Activated T-cell treated with anti-CD3 and anti-CD28 coated beads for 24 hours (primary cell): ENCODE results near the gene ANKFY1.
"Not testable (repeated sequence)": the region's sequence is repeated elsewhere in the genome, so short reads cannot be mapped to it uniquely, and the experiment has no call there.

Source experiments
- DNase-seq: peaks from one replicate; pipeline ENCODE4 v3.0.0-alpha.2; 2020; ENCODE audit warnings: low read depth

The ANKFY1 gene

GRCh38 chr17:4215882-4216570 is 47.8 kb downstream of the ANKFY1 start:
- no peak for DNase-seq

GRCh38 chr17:4214157-4214556 is 49.6 kb downstream of the ANKFY1 start:
- no peak for DNase-seq

- DNase-seq: no peak
Measured at GRCh38 chr17:4209611-4210010, 54.2 kb downstream of the ANKFY1 start.

- DNase-seq: no peak
Measured at GRCh38 chr17:4208238-4208637, 55.5 kb downstream of the ANKFY1 start.

- no peak for DNase-seq
Measured at GRCh38 chr17:4206962-4207361, 56.8 kb downstream of the ANKFY1 start.

- no peak for DNase-seq
Measured at GRCh38 chr17:4205917-4206316, 57.9 kb downstream of the ANKFY1 start.

GRCh38 chr17:4204710-4205173 is 59.0 kb downstream of the ANKFY1 start:
- DNase-seq: no peak

GRCh38 chr17:4204190-4204589 is 59.6 kb downstream of the ANKFY1 start:
- no peak for DNase-seq

GRCh38 chr17:4201226-4201625 is 62.6 kb downstream of the ANKFY1 start:
- DNase-seq: no peak

- DNase-seq: peak; percentile 26
Measured at GRCh38 chr17:4199818-4200402, 63.9 kb downstream of the ANKFY1 start.

- DNase-seq: no peak
Measured at GRCh38 chr17:4198995-4199394, 64.8 kb downstream of the ANKFY1 start.

GRCh38 chr17:4195306-4195705 is 68.5 kb downstream of the ANKFY1 start:
- no peak for DNase-seq

- DNase-seq: no peak
Measured at GRCh38 chr17:4194796-4195195, 69.0 kb downstream of the ANKFY1 start.

- not testable (repeated sequence) for DNase-seq
Measured at GRCh38 chr17:4190791-4191190, 73.0 kb downstream of the ANKFY1 start.

- no peak for DNase-seq
Measured at GRCh38 chr17:4189280-4189679, 74.5 kb downstream of the ANKFY1 start.

GRCh38 chr17:4188076-4188475 is 75.7 kb downstream of the ANKFY1 start:
- DNase-seq: no peak

GRCh38 chr17:4187076-4187475 is 76.7 kb downstream of the ANKFY1 start:
- no peak for DNase-seq

GRCh38 chr17:4186357-4186881 is 77.4 kb downstream of the ANKFY1 start:
- no peak for DNase-seq

- no peak for DNase-seq
Measured at GRCh38 chr17:4185656-4186055, 78.1 kb downstream of the ANKFY1 start.

- no peak for DNase-seq
Measured at GRCh38 chr17:4184811-4185210, 79.0 kb downstream of the ANKFY1 start.

- DNase-seq: no peak
Measured at GRCh38 chr17:4182043-4182442, 81.7 kb downstream of the ANKFY1 start.

- no peak for DNase-seq
Measured at GRCh38 chr17:4180791-4181190, 83.0 kb downstream of the ANKFY1 start.

- DNase-seq: no peak
Measured at GRCh38 chr17:4179071-4179470, 84.7 kb downstream of the ANKFY1 start.

GRCh38 chr17:4178651-4179050 is 85.1 kb downstream of the ANKFY1 start:
- no peak for DNase-seq
